ENCODE results near the gene ZNF80.

Gene ZNF80

GRCh38 chr3:114234745-114235144 lies 2.6 kb downstream of the ZNF80 start:
- peaks cover 77% of the 10 kb centered on the region for H3K4me1 Mint-ChIP-seq
- no peaks in the 10 kb centered on the region for H3K27me3 Mint-ChIP-seq
- DNase-seq: no peak
- H3K4me3 Mint-ChIP-seq: peak overlapping the region; percentile 41 to 57
- peaks cover 0 to 8% of the 10 kb centered on the region in 2 donors for H3K9me3 Mint-ChIP-seq
- no peak for ATAC-seq
- peak overlapping the region; percentile 15 to 80 for H3K27ac Mint-ChIP-seq

- ATAC-seq (peak; percentile 90), DNase-seq (peak; percentile 45 to 72)
- H3K9me3 Mint-ChIP-seq: no peaks in the 10 kb centered on the region
- H3K4me1 Mint-ChIP-seq: peaks cover 95% of the 10 kb centered on the region
- H3K4me3 Mint-ChIP-seq: peak overlapping the region; percentile 70 to 72
- peak overlapping the region; percentile 89 to 97 for H3K27ac Mint-ChIP-seq
- H3K27me3 Mint-ChIP-seq: no peaks in the 10 kb centered on the region
Observed at GRCh38 chr3:114231616-114232015, 5.8 kb downstream of the ZNF80 start.

- DNase-seq: no peak
- Mint-ChIP-seq H3K27me3 (no peaks in the 10 kb centered on the region), H3K27ac (peak overlapping the region; percentile 75 to 83), H3K9me3 (peaks cover 15 to 22% of the 10 kb centered on the region in 2 donors), H3K4me3 (peak overlapping the region in 1 of 2 donors; percentile 74), H3K4me1 (peaks cover 92% of the 10 kb centered on the region)
- no peak for ATAC-seq
Observed at GRCh38 chr3:114227076-114227475, 10.3 kb downstream of the ZNF80 start.

DNA sequence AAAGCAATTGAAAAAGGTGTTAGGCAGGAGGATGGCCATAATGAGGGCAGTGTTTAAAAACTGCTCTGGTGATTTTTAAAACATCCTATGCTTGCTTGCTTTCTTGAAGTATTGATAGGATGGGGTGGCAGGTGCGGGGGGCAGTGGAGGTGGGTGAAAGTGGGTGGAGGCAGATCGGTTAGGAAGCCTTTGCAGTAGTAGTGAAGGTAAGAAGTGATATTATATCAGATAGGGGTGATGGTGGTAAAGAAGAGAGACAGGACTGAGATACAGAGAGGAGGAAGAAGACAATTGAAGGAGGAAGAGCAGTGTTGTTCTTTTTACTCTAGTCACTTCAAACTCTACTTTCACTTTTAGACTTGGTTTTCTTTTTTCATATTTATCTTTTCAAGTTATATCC lies 11.1 kb downstream of the ZNF80 start:
- peak overlapping the region; percentile 74 to 75 for H3K4me3 Mint-ChIP-seq
- ATAC-seq (no peak), DNase-seq (no peak)
- peaks cover 15 to 22% of the 10 kb centered on the region in 2 donors for H3K9me3 Mint-ChIP-seq
- peaks cover 92% of the 10 kb centered on the region for H3K4me1 Mint-ChIP-seq
- H3K27me3 Mint-ChIP-seq: no peaks in the 10 kb centered on the region
- peak overlapping the region; percentile 97 to 98 for H3K27ac Mint-ChIP-seq

GRCh38 chr3:114223143-114223542 lies 14.2 kb downstream of the ZNF80 start:
- Mint-ChIP-seq H3K27ac (peak overlapping the region; percentile 91 to 99), H3K27me3 (no peaks in the 10 kb centered on the region), H3K9me3 (peaks cover 15 to 22% of the 10 kb centered on the region in 2 donors), H3K4me1 (peaks cover 72% of the 10 kb centered on the region), H3K4me3 (peak overlapping the region in 1 of 2 donors; percentile 46)
- ATAC-seq: peak; percentile 87
- peak in 1 of 2 donors; percentile 55 for DNase-seq

DNA sequence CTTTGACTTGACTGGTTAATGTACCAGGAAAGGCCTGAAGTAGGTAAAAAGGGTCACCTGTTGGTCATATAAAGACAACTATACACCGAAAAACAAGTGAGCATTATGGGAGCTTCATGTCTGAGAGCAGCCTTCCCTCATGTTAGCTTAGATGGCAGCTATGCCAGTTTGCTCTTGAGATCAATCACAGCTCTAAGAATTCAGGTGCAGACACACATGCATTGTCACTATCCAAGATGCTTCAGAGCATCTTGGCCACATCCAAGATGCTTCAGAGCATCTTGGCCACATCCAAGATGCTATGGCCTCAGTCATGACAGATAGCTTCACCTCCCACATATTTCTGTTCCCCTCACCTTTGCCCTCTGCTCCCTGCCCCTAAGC lies 15.5 kb downstream of the ZNF80 start:
- H3K27ac Mint-ChIP-seq: peak overlapping the region; percentile 98 to 99
- peak overlapping the region; percentile 27 to 42 for H3K4me3 Mint-ChIP-seq
- no peaks in the 10 kb centered on the region for H3K27me3 Mint-ChIP-seq
- H3K4me1 Mint-ChIP-seq: peaks cover 60% of the 10 kb centered on the region
- peaks cover 15 to 22% of the 10 kb centered on the region in 2 donors for H3K9me3 Mint-ChIP-seq
- ATAC-seq (peak; percentile 31), DNase-seq (no peak)

DNA sequence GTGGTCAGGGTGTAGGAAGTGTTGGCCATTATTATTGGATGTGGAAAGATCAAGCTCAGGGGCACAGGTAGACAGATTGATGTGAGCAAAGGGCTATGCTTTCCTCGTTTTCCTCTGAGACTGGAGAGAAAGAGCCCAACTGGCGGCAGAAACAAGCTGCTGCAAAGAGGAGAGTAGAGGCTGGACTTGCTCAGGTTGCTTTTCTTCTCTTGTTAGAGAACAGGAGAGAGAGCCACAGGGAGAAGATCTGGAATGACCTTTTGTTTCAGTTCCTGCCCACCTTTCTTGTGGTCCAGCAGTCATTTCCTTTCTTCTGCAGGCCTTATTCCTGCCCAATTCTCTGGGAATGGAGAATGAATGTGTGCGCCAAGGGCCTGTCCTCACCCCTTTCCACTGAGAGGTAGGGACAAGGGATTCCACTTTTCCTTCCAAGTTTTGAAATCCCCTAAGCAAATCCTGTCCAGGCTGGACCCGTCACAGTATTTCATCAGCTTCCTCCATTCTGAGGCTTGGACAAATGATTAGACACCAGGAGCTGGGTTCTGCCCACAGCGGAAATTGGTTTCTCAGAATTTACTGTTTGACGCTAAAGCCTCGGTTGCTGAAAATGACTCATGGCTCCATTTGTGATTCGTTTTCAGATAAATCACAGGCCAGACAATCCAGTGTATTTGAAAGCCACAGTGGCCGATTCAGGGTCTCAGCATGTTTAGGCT lies 16.1 kb downstream of the ZNF80 start:
- Mint-ChIP-seq H3K27me3 (no peaks in the 10 kb centered on the region), H3K27ac (peak overlapping the region; percentile 98 to 99), H3K4me1 (peaks cover 54% of the 10 kb centered on the region), H3K4me3 (peak overlapping the region; percentile 15 to 77), H3K9me3 (peaks cover 15 to 22% of the 10 kb centered on the region in 2 donors)
- DNase-seq (peak; percentile 57 to 77), ATAC-seq (peak; percentile 54)

GRCh38 chr3:114219741-114220140 lies 17.6 kb downstream of the ZNF80 start:
- peaks cover 40% of the 10 kb centered on the region for H3K4me1 Mint-ChIP-seq
- peak overlapping the region; percentile 67 to 69 for H3K4me3 Mint-ChIP-seq
- no peaks in the 10 kb centered on the region for H3K27me3 Mint-ChIP-seq
- peak overlapping the region in 1 of 2 donors; percentile 81 for H3K27ac Mint-ChIP-seq
- H3K9me3 Mint-ChIP-seq: peaks cover 6 to 8% of the 10 kb centered on the region in 2 donors
- ATAC-seq: no peak
- DNase-seq: no peak

DNA sequence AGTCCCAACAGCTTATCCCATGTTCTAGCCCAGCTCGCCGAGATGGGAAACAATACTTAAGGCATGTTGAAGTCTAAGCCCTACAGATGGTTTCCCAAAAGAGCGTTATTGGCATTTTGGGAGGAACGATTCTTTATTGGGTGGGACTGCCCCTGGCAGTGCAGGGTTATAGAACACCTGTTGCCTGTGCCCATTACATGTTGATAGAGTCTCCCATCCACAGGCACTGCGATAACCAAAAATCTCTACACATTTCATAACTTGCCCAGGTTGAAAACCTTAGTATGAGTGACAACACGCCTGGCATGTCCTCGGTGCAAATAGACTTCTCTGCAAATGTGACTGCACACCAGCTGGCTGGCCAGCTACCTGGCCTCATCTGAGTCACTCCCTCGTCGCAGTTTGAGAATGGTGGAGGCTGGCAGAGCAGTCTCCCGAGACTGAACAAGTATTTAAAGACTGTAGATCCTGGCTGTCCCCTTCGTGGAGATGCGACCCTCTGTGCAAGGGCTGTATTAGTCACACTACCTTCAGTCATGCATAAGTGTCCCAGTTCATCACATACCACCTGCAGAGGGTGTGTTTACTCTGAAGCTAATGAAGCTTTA lies 18.7 kb downstream of the ZNF80 start:
- Mint-ChIP-seq H3K4me1 (peaks cover 31% of the 10 kb centered on the region), H3K27ac (no peak overlapping the region), H3K9me3 (no peaks in the 10 kb centered on the region), H3K27me3 (no peaks in the 10 kb centered on the region), H3K4me3 (peak overlapping the region; percentile 22 to 31)
- DNase-seq: no peak
- no peak for ATAC-seq

- DNase-seq (no peak), ATAC-seq (no peak)
- Mint-ChIP-seq H3K4me3 (peak overlapping the region in 1 of 2 donors; percentile 67), H3K27ac (no peak overlapping the region), H3K4me1 (peaks cover 25% of the 10 kb centered on the region), H3K27me3 (no peaks in the 10 kb centered on the region), H3K9me3 (no peaks in the 10 kb centered on the region)
Observed at GRCh38 chr3:114218006-114218405, 19.4 kb downstream of the ZNF80 start.

- no peak for DNase-seq
- H3K27me3 Mint-ChIP-seq: no peaks in the 10 kb centered on the region
- peaks cover 21% of the 10 kb centered on the region for H3K4me1 Mint-ChIP-seq
- ATAC-seq: no peak
- no peak overlapping the region for H3K4me3 Mint-ChIP-seq
- H3K9me3 Mint-ChIP-seq: no peaks in the 10 kb centered on the region
- H3K27ac Mint-ChIP-seq: no peak overlapping the region
Observed at GRCh38 chr3:114217266-114217665, 20.1 kb downstream of the ZNF80 start.

GRCh38 chr3:114216186-114216970 lies 21.0 kb downstream of the ZNF80 start:
- ATAC-seq (no peak), DNase-seq (no peak)
- H3K4me1 Mint-ChIP-seq: peaks cover 12% of the 10 kb centered on the region
- H3K27ac Mint-ChIP-seq: no peak overlapping the region
- H3K27me3 Mint-ChIP-seq: no peaks in the 10 kb centered on the region
- H3K9me3 Mint-ChIP-seq: no peaks in the 10 kb centered on the region
- no peak overlapping the region for H3K4me3 Mint-ChIP-seq

GRCh38 chr3:114214542-114215341 lies 22.6 kb downstream of the ZNF80 start:
- no peak overlapping the region for H3K27ac Mint-ChIP-seq
- no peaks in the 10 kb centered on the region for H3K9me3 Mint-ChIP-seq
- DNase-seq: peak; percentile 57 to 69
- no peak overlapping the region for H3K4me3 Mint-ChIP-seq
- ATAC-seq: peak; percentile 78
- H3K27me3 Mint-ChIP-seq: no peaks in the 10 kb centered on the region
- H3K4me1 Mint-ChIP-seq: no peaks in the 10 kb centered on the region

DNA sequence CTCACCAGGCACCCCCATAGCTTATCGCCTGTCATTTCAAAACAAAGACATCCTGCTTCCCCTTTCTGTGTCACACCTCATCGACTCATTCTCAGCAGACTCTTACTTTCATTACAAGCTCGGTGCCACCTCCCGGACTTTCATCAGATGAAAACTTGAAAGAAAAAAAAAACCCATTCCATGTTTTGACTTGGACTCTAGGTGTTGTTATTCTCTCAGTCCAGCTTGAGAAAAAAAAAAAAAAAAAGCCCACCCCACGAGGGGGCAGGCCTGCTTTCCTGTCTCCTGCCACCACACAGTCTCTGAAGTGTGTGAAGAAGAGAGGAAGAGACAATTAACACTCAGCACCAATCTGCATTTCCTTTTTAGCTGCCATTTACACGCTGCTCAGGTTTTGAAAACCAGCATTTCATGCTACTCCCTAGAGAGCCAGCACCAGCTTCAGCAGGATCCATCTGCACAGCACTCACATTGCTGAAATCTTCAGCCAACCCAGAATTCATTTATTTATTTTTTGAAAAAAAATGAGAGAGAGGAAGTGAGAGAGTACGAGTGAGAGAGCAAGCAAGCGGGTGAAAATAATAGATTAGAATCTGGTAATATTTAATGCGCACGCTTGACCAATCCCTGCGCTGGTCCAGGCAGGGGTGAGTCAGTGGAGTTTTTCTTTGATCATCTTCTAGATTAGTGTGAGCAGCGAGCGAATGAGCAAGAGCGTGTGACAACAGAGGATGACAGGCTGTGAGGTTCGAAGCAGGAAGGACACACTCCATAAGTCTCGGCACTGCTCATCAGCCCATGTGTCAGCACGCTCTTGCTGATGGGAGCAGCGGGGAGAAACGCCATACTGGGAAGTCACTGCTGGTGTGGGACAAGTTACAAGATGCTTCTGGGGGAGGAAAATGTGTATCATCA lies 23.5 kb downstream of the ZNF80 start:
- Mint-ChIP-seq H3K27me3 (no peaks in the 10 kb centered on the region), H3K4me1 (no peaks in the 10 kb centered on the region), H3K4me3 (no peak overlapping the region), H3K9me3 (no peaks in the 10 kb centered on the region), H3K27ac (no peak overlapping the region)
- peak; percentile 78 for ATAC-seq
- DNase-seq: peak; percentile 71 to 86

All from stimulated activated naive CD8-positive, alpha-beta T cell treated with anti-CD3 and anti-CD28 coated beads, Interleukin-15, amount 100 ng/mL, for 72 hours (primary cell).